NCI-H128 (cell line): Measurements from ENCODE around the gene GDI1.
A peak's percentile ranks its signal among the peaks of the same experiment; 100 is the strongest.

Experiments
- DNase-seq: peaks from one replicate; lab custom pipeline; 2025; ENCODE audit not compliant: unreplicated experiment; lab: John Stamatoyannopoulos, UW

GDI1 gene

DNA sequence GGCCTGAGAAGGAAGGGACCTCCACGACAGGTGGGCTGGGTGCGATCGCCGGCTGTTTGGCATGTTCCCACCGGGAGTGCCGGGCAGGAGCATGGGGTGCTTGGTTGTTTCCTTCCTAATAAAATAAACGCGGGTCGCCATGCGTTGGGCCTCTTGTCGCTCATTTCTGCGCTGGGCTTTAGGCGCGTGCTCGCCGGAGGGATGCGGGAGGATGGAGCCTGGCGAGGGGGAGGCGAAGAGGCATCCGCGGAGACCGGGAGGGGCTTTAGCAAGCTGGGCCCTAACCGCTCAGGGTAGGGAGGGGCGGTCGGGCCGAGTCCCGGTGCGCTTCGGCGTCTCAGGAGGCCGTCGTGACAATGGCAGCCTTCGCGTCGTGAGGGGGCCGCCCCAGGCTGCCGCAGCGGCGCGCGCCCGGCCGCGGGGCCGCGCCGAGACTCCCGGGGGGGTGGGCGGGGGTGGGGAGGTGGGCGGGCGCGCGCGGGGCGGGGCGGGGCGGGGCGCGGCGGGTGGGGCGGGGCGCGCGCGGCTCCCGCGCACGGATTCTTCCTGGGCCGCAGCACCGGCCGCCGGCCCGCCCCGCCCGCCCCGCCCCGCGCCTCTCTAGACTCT is 476 bp upstream of the GDI1 start:
- peak; percentile 13 for DNase-seq

DNA sequence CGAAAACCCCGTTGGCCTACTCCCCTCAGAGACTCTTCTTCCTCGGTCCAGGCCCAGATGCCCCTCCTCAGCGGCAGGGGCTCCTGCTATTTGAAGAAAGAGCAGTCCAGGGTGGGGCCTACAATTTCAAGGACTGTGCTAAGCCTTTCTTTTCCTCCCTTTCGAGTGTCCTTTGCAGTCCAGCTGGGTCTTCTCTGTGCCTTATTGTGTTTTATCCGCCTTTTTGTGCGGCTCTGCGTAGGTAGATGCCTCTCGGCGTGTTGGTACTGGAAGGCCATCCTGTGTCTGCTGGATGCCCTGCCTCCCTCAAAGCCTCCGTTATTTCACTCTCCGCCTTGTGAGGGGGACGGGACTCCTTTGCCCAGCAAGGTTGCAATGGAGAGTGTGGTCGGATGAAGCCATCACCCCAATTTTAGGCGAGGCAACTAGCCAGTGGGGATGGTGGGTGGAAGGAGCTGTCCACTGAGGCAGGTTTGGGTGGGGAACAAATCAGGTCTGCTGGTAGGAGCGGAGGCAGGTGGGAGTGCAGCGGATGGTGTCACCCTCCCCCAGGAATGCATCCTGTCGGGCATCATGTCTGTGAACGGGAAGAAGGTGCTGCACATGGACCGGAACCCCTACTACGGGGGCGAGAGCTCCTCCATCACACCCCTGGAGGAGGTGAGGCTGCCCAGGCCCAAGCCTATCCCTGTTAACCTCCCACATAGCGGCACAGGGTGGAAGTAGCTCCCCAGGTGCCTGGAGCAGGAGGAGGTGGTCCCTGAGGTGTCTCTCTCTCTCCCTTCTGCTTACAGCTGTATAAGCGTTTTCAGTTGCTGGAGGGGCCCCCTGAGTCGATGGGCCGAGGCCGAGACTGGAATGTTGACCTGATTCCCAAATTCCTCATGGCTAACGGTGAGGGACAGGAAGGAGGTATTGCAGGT is 1.3 kb downstream of the GDI1 start:
- no peak for DNase-seq

DNA sequence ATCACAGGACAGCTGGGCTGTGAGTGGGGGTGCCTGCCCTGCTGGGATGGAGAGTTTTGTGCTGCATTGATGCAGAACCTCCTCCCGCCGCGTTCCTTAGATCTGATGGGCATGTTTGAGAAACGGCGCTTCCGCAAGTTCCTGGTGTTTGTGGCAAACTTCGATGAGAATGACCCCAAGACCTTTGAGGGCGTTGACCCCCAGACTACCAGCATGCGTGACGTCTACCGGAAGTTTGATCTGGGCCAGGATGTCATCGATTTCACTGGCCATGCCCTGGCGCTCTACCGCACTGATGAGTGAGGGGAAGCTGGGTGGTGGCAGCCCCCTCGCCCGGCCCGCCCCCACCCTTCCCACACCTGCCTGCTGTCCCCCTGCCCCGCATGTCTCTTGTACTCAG is 2.9 kb downstream of the GDI1 start:
- no peak for DNase-seq

GRCh38 chrX:154440623-154441357 is 3.8 kb downstream of the GDI1 start:
- DNase-seq, result no peak

DNA sequence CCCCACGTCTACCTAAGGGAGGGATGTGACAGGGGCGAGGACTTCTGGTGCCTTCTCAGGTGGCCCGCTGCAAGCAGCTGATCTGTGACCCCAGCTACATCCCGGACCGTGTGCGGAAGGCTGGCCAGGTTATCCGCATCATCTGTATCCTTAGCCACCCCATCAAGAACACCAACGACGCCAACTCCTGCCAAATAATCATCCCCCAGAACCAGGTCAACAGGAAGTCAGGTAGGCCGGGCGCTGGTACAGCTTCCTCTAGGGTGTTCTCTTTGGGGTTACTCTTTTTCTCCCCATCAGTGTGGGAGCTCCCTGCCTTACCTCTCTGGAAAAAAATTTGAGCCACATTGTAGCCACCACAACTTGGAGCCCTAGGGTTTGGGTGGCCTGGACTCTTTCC is 4.6 kb downstream of the GDI1 start:
- DNase-seq, result no peak

GRCh38 chrX:154441984-154442707 is 5.2 kb downstream of the GDI1 start:
- no peak for DNase-seq

DNA sequence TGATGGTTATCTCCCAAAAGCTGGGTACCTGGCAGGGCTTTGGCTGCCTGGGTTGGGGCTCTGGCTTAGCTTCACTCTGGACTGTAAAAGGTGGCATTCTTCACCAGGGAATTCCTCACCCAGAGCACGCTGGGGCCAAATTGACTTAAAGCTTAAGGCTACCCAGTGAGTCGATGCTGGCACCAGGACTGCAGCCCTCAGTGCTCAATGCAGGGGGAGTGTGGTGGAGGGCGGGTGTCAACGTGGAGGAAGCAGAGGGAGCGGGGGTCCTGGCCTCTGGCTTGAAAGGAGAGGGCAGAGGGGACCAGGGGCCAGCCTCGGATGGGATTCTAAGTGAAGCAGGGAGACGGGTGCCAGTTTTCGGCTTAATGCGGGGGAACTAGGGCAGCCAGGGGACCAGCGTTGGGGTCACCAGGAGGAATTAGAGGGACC is 6.5 kb downstream of the GDI1 start:
- DNase-seq, result no peak

GRCh38 chrX:154443992-154444754 is 7.2 kb downstream of the GDI1 start, which contains the start of gene FAM50A:
Gene FAM50A, plus strand, starts transcription at chrX:154444141. Its CDS starts 95 bp downstream, at chrX:154444236.
- no peak for DNase-seq

DNA sequence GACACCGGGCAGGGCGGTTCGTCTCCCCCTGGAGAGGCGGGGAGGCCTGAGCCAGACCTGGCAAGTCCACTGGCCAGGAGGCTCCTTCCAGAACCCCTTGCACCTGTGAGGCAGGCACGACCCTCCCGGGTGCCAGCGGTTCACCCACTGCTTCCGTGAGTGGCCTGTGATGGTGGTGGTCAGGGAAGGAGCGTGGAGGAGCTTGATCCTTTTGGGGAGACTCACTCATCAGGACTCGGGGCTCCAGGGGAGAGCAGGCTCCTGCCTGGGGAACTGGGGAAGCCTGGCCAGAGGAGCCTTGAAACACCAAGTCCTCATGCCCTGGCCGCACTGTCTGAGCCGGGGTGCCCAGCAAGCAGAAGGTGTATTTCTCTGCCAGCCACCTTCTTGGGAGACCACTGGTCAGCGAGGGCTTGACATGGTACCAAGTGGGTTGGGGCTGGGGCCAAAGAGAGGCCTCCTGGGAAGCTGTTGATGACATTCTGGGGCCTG is 7.8 kb downstream of the GDI1 start:
- DNase-seq, result no peak

- no peak for DNase-seq
These were observed 8.8 kb downstream of the GDI1 start for GRCh38 chrX:154445776-154446175.

DNA sequence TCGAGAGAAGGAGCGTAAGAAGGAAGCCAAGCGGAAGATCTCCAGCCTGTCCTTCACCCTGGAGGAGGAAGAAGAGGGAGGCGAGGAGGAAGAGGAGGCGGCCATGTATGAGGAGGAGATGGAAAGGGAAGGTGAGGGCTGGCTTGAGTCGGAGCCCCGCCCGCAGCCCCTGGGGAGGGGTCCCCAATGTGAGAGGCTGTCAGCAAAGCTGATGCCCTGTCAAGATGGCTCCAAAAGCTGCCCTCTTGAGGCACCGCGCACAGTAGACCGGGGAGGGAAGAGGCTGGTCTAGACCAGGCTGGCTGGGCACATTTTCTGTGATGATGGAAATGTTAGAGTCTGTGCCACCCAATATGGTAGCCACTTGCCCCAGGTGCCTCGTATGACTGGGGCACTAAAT is 9.5 kb downstream of the GDI1 start:
- no peak for DNase-seq

DNA sequence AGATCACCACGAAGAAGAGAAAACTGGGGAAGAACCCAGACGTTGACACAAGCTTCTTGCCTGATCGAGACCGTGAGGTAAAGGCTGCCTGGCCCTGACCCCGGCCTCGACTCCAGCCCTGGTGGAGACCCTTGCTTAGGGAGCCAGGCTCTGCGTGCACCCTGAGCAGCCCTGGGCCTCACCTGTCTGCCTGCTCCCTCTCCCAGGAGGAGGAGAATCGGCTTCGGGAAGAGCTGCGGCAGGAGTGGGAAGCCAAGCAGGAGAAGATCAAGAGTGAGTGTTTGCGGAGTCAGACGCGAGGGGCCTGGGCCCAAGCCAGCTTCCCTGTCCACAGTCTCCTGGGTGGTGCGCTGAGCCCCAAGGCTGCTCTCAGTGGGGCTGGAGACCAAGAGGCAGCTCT is 11.5 kb downstream of the GDI1 start:
- DNase-seq, result no peak

DNA sequence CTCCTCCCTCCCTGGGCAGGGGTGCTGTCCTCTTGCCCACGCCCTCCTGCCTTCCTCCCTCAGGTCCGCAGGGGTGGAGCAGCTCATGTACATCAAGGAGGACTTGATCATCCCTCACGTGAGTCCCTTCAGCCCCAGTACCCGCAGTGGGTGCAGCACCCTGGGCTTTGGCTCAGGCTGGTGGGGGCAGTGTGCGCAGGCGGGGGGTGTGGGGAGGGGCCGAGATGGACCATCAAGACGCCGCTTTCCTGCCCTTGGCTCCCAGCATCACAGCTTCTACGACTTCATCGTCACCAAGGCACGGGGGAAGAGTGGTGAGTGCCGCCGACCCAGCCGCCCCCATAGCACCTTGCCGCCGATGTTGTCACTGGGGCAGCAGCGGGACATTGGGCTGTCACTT is 12.7 kb downstream of the GDI1 start:
- DNase-seq, result no peak

- DNase-seq, result no peak
These were observed 13.4 kb downstream of the GDI1 start for GRCh38 chrX:154450312-154450711.

GRCh38 chrX:154452823-154453222 is 15.9 kb downstream of the GDI1 start:
- DNase-seq, result no peak

DNA sequence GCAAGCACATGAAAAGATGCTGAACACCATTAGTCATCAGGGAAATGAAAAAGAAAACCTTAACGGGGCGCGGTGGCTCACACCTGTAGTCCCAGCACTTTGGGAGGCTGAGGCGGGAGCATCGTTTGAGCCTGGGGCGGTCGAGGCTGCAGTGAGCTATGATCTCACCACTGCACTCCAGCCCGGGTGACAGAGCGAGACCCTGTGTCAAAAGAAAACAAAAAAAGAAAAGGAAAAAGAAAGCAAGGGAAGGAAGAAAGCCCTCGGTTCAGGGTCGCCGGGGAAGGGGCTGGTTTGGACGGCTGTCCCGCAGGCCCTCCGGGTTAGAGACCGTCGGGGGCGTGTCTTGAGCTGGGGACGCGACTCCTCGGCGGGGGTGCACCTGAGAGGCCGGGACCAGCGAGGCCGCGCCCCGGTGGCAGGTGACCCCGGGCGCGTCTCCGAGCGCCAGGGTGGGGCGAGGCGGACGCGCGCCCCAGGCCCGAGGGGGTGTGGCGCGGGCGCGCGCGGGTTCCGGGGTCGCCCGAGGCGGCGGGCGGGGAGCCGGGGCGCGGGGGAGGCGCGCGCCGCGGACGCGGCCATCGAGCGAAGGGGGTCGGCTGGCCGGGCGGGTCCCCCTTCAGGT is 20.6 kb downstream of the GDI1 start:
- DNase-seq, result peak; percentile 44

DNA sequence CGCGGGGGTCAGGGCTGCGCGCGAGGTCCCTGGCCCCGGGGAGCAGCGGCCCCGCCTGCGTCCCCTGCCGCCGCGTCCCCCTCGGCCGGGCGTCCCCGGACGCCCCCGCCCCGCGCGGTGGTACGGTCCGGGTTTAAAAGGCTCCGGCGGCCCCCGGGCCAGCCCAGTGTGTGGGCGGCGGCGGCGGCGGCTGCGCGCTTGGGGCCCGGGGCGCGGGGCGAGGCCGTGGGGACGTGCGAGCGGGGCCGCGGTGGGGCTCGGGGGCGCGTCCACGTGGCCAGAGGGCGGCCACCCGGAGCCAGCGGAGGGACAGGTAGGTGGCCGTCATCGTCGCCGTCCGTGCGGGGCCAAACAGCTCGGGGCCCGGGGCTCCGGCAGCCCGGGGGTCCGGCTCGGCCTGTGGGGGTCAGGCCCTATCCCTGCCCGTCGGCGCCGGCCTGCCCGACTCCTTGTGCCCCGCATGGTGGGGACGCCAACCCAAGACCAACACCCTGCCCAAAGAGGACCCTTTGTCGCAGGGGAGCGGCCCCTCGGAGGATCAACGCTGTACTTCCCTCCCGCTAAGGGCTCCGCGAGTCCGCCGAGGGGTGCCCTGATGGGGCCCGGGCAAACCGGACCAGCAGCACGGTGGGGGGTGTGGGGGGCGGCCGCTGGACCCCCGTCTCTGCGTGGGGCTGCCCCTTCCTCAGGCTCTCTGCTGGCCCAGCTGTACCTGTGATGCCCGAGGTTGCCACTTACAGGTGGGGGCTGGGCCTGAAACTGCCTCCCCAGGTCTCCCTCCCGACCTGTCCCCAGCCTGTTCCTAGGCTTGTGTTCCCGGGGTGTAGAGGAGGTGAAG is 21.4 kb downstream of the GDI1 start, which contains the start of gene PLXNA3:
Gene PLXNA3 (plus strand): TSS at position 166 of the 838 bp plus-strand sequence. CDS start 1,903 bp downstream, outside the sequence.
- DNase-seq, result no peak

DNA sequence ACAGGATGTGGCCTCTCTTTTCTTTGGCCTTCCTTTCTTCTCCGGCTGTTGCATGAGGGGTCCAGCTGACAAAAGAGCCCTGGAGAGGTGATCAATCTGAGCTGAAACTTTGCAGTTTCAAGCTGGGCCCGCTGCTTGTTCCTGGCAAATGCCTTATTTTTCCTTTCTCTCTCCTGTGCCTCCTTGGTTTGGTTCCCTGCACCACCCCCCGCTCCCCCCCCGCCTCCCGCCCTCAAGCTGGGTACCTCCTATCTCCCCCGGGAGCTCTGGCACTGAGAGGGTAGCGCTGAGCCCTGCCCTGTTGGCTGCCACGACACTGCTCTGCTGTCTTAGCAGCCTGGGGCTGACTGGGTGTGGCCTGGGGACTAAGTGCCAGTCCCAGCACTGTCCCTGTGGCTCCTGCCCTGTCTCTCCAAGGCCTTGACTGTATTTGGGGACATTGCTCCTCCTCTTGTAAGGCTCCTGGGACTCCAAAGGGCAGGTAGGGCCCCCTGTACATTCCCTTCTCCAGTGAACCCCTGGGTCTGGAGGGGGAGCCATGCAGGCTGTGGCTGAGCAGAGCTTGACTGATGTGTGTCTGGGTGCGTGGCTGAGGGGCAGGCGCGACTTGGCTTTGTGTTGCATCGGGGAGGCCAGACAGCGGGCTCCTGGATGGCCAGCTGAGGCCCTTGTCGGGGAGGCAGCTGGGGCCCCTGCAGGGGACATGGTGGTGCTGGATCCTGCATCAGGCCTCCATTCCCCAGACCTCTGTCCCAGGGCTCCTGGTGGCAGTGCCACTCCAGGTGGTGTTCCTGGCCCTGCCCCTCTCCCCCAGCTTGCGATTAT is 22.2 kb downstream of the GDI1 start:
- no peak for DNase-seq
